ENCODE results near the gene JMJD1C.
A peak's percentile ranks its signal among the peaks of the same experiment; 100 is the strongest.
"Not testable (repeated sequence)": the region's sequence is repeated elsewhere in the genome, so short reads cannot be mapped to it uniquely, and the experiment has no call there.

The JMJD1C gene

GRCh38 chr10:63283901-63284300, 181.9 kb downstream of the JMJD1C start:
- DNase-seq, result not testable (repeated sequence)

- DNase-seq, result no peak
Observed at GRCh38 chr10:63283093-63283492, 182.7 kb downstream of the JMJD1C start.

GRCh38 chr10:63281967-63282366, 183.8 kb downstream of the JMJD1C start:
- no peak for DNase-seq

- no peak for DNase-seq
Observed at GRCh38 chr10:63280386-63280785, 185.4 kb downstream of the JMJD1C start.

GRCh38 chr10:63275094-63275493, 190.7 kb downstream of the JMJD1C start:
- DNase-seq, result no peak

GRCh38 chr10:63273577-63273976, 192.2 kb downstream of the JMJD1C start:
- DNase-seq, result no peak

- peak; percentile 97 for DNase-seq
Observed at GRCh38 chr10:63268798-63269503, 196.8 kb downstream of the JMJD1C start.

- peak; percentile 34 for DNase-seq
Observed at GRCh38 chr10:63268149-63268797, 197.5 kb downstream of the JMJD1C start.

- DNase-seq, result peak; percentile 95
Observed at GRCh38 chr10:63267414-63268148, 198.2 kb downstream of the JMJD1C start.

- no peak for DNase-seq
Observed at GRCh38 chr10:63266391-63267316, 199.1 kb downstream of the JMJD1C start.

GRCh38 chr10:63265683-63266235, 200.0 kb downstream of the JMJD1C start:
- DNase-seq, result no peak

- peak; percentile 64 for DNase-seq
Observed at GRCh38 chr10:63265222-63265617, 200.6 kb downstream of the JMJD1C start.

GRCh38 chr10:63264617-63265221, 201.1 kb downstream of the JMJD1C start:
- DNase-seq, result no peak

GRCh38 chr10:63262430-63263073, 203.2 kb downstream of the JMJD1C start:
- DNase-seq, result no peak

GRCh38 chr10:63261496-63261895, 204.3 kb downstream of the JMJD1C start:
- no peak for DNase-seq

GRCh38 chr10:63260860-63261251, 204.9 kb downstream of the JMJD1C start:
- DNase-seq, result no peak

- DNase-seq, result no peak
Observed at GRCh38 chr10:63260103-63260859, 205.5 kb downstream of the JMJD1C start.

GRCh38 chr10:63258920-63259678, 206.7 kb downstream of the JMJD1C start:
- no peak for DNase-seq

GRCh38 chr10:63257778-63258177, 208.0 kb downstream of the JMJD1C start:
- no peak for DNase-seq

Data from fibroblast of skin of back (primary cell).